GM23338 (cell line): ENCODE results near the gene COL4A1. TPM values are rescaled to one million over a fixed set of nuclear protein-coding genes. Genes with fewer than 3 reads are reported as not detected.

Experiments used
- ATAC-seq: fragments of 200-7000 bp; cut with Tn5 transposase; 3 replicates; pipeline ENCODE4 v1.9.1; 2020
- DNase-seq: peaks from one replicate; pipeline ENCODE4 v3.0.0-alpha.2; 2015; ENCODE audit warnings: low spot score
- H2AFZ ChIP-seq: fragments of 200-600 bp; sonication (generic); 2 replicates; pipeline ENCODE4 v1.8.0; 2016; ENCODE audit warnings: antibody characterized with exemption, mild to moderate bottlenecking, moderate library complexity
- H3F3A ChIP-seq: fragments of 200-600 bp; sonication (generic); replicated peaks from 2 replicates; pipeline ENCODE4 v1.8.0; 2017; ENCODE audit warnings: antibody characterized with exemption, mixed run types, low read depth
- H3K27ac ChIP-seq: fragments of 200-600 bp; sonication (generic); 2 replicates; pipeline ENCODE4 v1.6.1; 2016; ENCODE audit warnings: low read depth
- H3K27me3 ChIP-seq: fragments of 200-600 bp; sonication (generic); 2 replicates; pipeline ENCODE4 v1.8.0; 2016; ENCODE audit warnings: mild to moderate bottlenecking, mixed run types, moderate library complexity; ENCODE audit not compliant: insufficient read depth
- H3K36me3 ChIP-seq: fragments of 200-600 bp; sonication (generic); 2 replicates; pipeline ENCODE4 v1.8.0; 2016; ENCODE audit warnings: mild to moderate bottlenecking; ENCODE audit not compliant: insufficient read depth
- H3K4me1 ChIP-seq: fragments of 200-600 bp; sonication (generic); 2 replicates; pipeline ENCODE4 v1.8.0; 2016; ENCODE audit warnings: mild to moderate bottlenecking, moderate library complexity; ENCODE audit not compliant: insufficient read depth
- H3K4me2 ChIP-seq: fragments of 200-600 bp; sonication (generic); 2 replicates; pipeline ENCODE4 v1.7.1; 2017; ENCODE audit warnings: mixed run types
- H3K4me3 ChIP-seq: fragments of 200-600 bp; sonication (generic); 2 replicates; pipeline ENCODE4 v1.6.1; 2016; ENCODE audit warnings: mixed run types
- H3K79me2 ChIP-seq: fragments of 200-600 bp; sonication (generic); replicated peaks from 2 replicates; pipeline ENCODE4 v1.8.0; 2017; ENCODE audit warnings: mild to moderate bottlenecking; ENCODE audit not compliant: insufficient read depth
- H3K9me2 ChIP-seq: fragments of 200-600 bp; sonication (generic); 2 replicates; pipeline ENCODE4 v1.8.0; 2017; ENCODE audit not compliant: insufficient read depth
- H4K20me1 ChIP-seq: fragments of 200-600 bp; sonication (generic); replicated peaks from 2 replicates; pipeline ENCODE4 v1.8.0; 2017; ENCODE audit warnings: mild to moderate bottlenecking; ENCODE audit not compliant: insufficient read depth
- H3K27ac Mint-ChIP-seq: 2 replicates; pipeline ENCODE4 v1.8.0; 2020; ENCODE audit warnings: inconsistent platforms, mild to moderate bottlenecking, moderate library complexity, mixed read lengths
- H3K27me3 Mint-ChIP-seq: 3 replicates; pipeline ENCODE4 v1.8.0; 2022; ENCODE audit warnings: low read depth, mild to moderate bottlenecking, moderate library complexity, mixed read lengths, inconsistent platforms; ENCODE audit not compliant: insufficient read depth, poor library complexity
- H3K36me3 Mint-ChIP-seq: 3 replicates; pipeline ENCODE4 v1.8.0; 2021; ENCODE audit warnings: low read depth, mild to moderate bottlenecking, inconsistent platforms, moderate library complexity, mixed read lengths
- H3K4me1 Mint-ChIP-seq: 3 replicates; pipeline ENCODE4 v1.8.0; 2020; ENCODE audit warnings: mild to moderate bottlenecking, inconsistent platforms, mixed read lengths
- H3K4me3 Mint-ChIP-seq: 3 replicates; pipeline ENCODE4 v1.8.0; 2021; ENCODE audit warnings: moderate library complexity, mild to moderate bottlenecking, inconsistent platforms, mixed read lengths
- H3K9me3 Mint-ChIP-seq: 3 replicates; pipeline ENCODE4 v1.8.0; 2020; ENCODE audit warnings: moderate library complexity, mild to moderate bottlenecking, inconsistent platforms, mixed read lengths
- CREB1 ChIP-seq: fragments of 250-450 bp; sonication (Bioruptor Pico); IDR thresholded peaks from 2 replicates; pipeline ENCODE4 v1.5.0; 2020; ENCODE audit warnings: low read depth, mild to moderate bottlenecking, moderate library complexity
- CTCF ChIP-seq, 2 experiments: fragments of 200-600 bp in 1 of 2; sonication (generic) in 1 of 2; conservative IDR thresholded peaks; 2 replicates each; pipeline versions ENCODE4 v1.5.1 to v1.6.1; 2016 to 2017; ENCODE audit warnings: antibody characterized with exemption in 2 of 2, low read depth in 2 of 2, mild to moderate bottlenecking in 2 of 2, moderate library complexity in 1 of 2
- EZH2 ChIP-seq: fragments of 200-600 bp; sonication (generic); IDR thresholded peaks from one replicate; pipeline ENCODE4 v1.8.0; 2017; ENCODE audit warnings: antibody characterized with exemption, mild to moderate bottlenecking, low read depth; ENCODE audit not compliant: unreplicated experiment
- EZH2phosphoT487 ChIP-seq: fragments of 200-600 bp; sonication (generic); IDR thresholded peaks from one replicate; pipeline ENCODE4 v1.8.1; 2018; ENCODE audit warnings: antibody characterized with exemption; ENCODE audit not compliant: unreplicated experiment
- REST ChIP-seq: IDR thresholded peaks from one replicate; pipeline ENCODE4 v1.6.1; 2018; ENCODE audit warnings: antibody characterized with exemption; ENCODE audit not compliant: unreplicated experiment
- ZNF331 ChIP-seq: fragments of 250-450 bp; sonication (Bioruptor Pico); IDR thresholded peaks from 2 replicates; pipeline ENCODE4 v1.5.0; 2020; ENCODE audit warnings: low read depth, mild to moderate bottlenecking, moderate library complexity
- ZNF462 ChIP-seq: fragments of 250-450 bp; sonication (Bioruptor Pico); IDR thresholded peaks from 2 replicates; pipeline ENCODE4 v1.5.0; 2020; ENCODE audit warnings: mild to moderate bottlenecking, moderate library complexity
- polyA plus RNA-seq: library from polyadenylated mRNA; unstranded; fragments of >200 nt; fragmentation: Nextera tagmentation; extraction: Ambion mirVana; gene quantifications from 2 replicates; pipeline ENCODE4 v1.2.1, GENCODE V29; 2016
- total RNA-seq: library from RNA; depleted of rRNA; stranded (reverse); fragments of >200 nt; shearing (Covaris generic); gene quantifications from 2 replicates; pipeline ENCODE4 v1.2.3, GENCODE V29; 2014
- TF ChIP-seq, protein P1 (sequence below): IDR thresholded peaks from 2 replicates; pipeline ENCODE4 v1.6.1; 2016; ENCODE audit warnings: antibody characterized with exemption

Gene COL4A1
- total and polyA plus RNA-seq, 2 experiments from 2014 or later = 39.1 to 110 TPM

- TF ChIP-seq REST = no peak
- no peak for TF ChIP-seq ZNF331 (CRISPR knock-in tag)
- no peak for TF ChIP-seq EZH2phosphoT487
- no peak for TF ChIP-seq CTCF (conservative IDR thresholded peaks at IDR 0.05; ENCODE audit: low read depth in 2 of 2)
- no peak for TF ChIP-seq EZH2
- TF ChIP-seq CREB1 (CRISPR knock-in tag) = no peak
- TF ChIP-seq, protein P1, sequence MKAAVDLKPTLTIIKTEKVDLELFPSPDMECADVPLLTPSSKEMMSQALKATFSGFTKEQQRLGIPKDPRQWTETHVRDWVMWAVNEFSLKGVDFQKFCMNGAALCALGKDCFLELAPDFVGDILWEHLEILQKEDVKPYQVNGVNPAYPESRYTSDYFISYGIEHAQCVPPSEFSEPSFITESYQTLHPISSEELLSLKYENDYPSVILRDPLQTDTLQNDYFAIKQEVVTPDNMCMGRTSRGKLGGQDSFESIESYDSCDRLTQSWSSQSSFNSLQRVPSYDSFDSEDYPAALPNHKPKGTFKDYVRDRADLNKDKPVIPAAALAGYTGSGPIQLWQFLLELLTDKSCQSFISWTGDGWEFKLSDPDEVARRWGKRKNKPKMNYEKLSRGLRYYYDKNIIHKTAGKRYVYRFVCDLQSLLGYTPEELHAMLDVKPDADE = no peak
Observed at GRCh38 chr13:110276553-110276950, 30.4 kb downstream of the COL4A1 start (continued).

DNA sequence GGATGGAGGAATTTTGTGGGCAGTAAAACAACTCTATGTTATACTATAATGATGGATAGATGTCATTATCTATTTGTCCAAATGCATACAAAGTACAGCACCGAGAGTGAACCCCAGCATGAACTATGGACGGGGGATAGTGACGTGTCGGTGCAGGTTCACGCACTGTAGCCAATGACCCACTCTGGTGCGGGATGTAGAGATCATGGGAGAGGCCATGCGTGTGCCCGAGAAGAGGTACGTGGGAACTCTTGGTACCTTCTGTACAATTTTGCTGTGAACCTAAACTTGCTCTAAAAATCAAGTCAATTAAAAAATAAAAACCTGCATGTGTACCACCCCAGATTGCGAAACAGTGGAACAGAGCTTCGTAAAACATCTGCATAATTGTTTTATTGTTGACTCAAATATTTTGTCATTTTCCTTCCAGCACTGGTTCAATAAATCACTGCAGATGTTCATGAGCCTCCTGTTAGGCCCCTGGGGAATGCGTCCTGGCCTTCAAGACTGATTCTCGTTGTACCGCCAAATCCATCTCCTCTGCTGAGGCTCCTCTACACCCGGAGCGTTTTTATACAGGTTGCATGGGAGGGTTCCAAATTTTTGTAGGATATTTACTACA lies 30.9 kb downstream of the COL4A1 start:
- Histone ChIP-seq H3K4me1 (no peaks in the 10 kb centered on the region; the same call in 1 of the 2 replicates), H3F3A (no peaks in the 10 kb centered on the region), H3K27ac (no peak overlapping the region), H4K20me1 (peaks cover 9% of the 10 kb centered on the region), H2AFZ (no peak overlapping the region), H3K4me3 (no peak overlapping the region), H3K36me3 (no peaks in the 10 kb centered on the region), H3K27me3 (no peaks in the 10 kb centered on the region), H3K79me2 (peaks cover 36% of the 10 kb centered on the region), H3K4me2 (no peak overlapping the region), H3K9me2 (no peaks in the 10 kb centered on the region)
- H3K4me1 Mint-ChIP-seq = peaks cover 12% of the 10 kb centered on the region
- H3K9me3 Mint-ChIP-seq = no peaks in the 10 kb centered on the region
- H3K36me3 Mint-ChIP-seq = no peaks in the 10 kb centered on the region
- ATAC-seq (no peak), DNase-seq (no peak)
- H3K27ac Mint-ChIP-seq = no peak overlapping the region
- H3K27me3 Mint-ChIP-seq = no peaks in the 10 kb centered on the region
- H3K4me3 Mint-ChIP-seq = no peak overlapping the region
- TF ChIP-seq ZNF462 (CRISPR knock-in tag) = no peak
